Measurements from ENCODE around the gene ARCN1.

DNA sequence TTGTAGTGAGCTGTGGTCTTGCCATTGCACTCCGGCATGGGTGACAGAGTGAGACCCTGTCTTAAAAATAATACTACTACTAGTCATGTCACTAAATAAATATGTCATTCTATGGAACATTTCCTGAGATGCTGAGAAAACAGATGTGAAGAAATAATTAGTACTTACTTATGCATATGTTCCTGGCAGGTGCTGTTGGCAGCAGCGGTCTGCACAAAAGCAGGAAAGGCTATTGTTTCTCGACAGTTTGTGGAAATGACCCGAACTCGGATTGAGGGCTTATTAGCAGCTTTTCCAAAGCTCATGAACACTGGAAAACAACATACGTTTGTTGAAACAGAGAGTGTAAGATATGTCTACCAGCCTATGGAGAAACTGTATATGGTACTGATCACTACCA, 8.8 kb downstream of the ARCN1 start:
- TF ChIP-seq, protein P1, sequence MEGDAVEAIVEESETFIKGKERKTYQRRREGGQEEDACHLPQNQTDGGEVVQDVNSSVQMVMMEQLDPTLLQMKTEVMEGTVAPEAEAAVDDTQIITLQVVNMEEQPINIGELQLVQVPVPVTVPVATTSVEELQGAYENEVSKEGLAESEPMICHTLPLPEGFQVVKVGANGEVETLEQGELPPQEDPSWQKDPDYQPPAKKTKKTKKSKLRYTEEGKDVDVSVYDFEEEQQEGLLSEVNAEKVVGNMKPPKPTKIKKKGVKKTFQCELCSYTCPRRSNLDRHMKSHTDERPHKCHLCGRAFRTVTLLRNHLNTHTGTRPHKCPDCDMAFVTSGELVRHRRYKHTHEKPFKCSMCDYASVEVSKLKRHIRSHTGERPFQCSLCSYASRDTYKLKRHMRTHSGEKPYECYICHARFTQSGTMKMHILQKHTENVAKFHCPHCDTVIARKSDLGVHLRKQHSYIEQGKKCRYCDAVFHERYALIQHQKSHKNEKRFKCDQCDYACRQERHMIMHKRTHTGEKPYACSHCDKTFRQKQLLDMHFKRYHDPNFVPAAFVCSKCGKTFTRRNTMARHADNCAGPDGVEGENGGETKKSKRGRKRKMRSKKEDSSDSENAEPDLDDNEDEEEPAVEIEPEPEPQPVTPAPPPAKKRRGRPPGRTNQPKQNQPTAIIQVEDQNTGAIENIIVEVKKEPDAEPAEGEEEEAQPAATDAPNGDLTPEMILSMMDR (IDR thresholded peaks at IDR 0.05) = no peak
- no peak for TF ChIP-seq POLR2A (IDR thresholded peaks at IDR 0.05)

Measured in esophagus squamous epithelium (tissue), 4 donors.